ENCODE data around the gene BBS9. TPM values are rescaled to one million over a fixed set of nuclear protein-coding genes. Genes with fewer than 3 reads are reported as not detected.

Gene BBS9
- total and polyA plus RNA-seq, 2 donors from 2014 or later = 9.0 to 23.4 TPM

DNA sequence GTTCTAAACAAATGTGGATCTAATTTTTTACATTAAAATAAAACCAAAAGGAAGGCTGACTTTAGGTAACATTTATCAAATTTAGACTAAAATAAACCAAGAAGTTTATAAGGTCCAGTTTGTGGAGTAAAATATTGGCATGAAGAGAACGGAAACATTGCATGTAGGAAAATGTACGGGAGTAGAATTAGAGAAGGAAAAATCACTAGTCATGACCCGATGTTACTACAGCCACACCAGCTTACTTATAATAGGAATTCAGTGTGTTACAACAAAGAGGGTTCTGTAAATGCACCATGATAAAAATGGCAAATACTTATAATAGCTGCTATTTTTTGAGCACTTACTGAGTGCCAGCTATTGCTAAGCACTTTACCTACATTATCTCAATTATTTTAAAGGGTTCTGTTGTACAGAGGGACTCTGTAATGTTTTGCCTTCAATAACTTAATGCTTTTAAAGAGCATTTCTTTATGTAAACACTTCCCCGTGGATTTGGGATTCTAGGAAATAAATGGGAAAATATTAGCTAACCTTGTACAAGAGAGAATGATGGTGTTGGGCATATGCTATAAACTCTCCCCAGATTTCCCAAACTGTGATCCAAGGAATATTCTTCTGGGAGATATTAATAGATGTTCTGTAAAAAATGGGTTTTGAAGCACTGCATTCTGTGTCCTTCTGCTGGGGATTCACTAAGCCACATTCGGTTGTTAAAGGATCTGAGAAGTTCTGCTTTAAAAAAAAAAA is 296.7 kb downstream of the BBS9 start:
- no peaks in the 10 kb centered on the region for H3K36me3 ChIP-seq (ENCODE audit: control insufficient read depth in 2 of 3, insufficient read depth in 3 of 3, low read length in 3 of 3)
- H3K27ac ChIP-seq (ENCODE audit: low read depth in 2 of 2, low read length in 2 of 2) = no peak overlapping the region
- no peaks in the 10 kb centered on the region for H3K9me3 ChIP-seq (ENCODE audit: control insufficient read depth in 2 of 3, insufficient read depth in 1 of 3, low read length in 3 of 3)
- no peak for FAIRE-seq
- H3K4me1 ChIP-seq (ENCODE audit: control insufficient read depth in 2 of 3, insufficient read depth in 2 of 3, low read depth in 1 of 3, low read length in 3 of 3) = no peaks in the 10 kb centered on the region
- TF ChIP-seq, protein P1, sequence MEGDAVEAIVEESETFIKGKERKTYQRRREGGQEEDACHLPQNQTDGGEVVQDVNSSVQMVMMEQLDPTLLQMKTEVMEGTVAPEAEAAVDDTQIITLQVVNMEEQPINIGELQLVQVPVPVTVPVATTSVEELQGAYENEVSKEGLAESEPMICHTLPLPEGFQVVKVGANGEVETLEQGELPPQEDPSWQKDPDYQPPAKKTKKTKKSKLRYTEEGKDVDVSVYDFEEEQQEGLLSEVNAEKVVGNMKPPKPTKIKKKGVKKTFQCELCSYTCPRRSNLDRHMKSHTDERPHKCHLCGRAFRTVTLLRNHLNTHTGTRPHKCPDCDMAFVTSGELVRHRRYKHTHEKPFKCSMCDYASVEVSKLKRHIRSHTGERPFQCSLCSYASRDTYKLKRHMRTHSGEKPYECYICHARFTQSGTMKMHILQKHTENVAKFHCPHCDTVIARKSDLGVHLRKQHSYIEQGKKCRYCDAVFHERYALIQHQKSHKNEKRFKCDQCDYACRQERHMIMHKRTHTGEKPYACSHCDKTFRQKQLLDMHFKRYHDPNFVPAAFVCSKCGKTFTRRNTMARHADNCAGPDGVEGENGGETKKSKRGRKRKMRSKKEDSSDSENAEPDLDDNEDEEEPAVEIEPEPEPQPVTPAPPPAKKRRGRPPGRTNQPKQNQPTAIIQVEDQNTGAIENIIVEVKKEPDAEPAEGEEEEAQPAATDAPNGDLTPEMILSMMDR (IDR thresholded peaks at IDR 0.05; ENCODE audit: borderline replicate concordance, extremely low read depth, insufficient read depth) = no peak
- H3K4me3 ChIP-seq (ENCODE audit: low read length in 3 of 3) = no peak overlapping the region
- no peak for DNase-seq
- intact Hi-C loops (cut with DNase I) = no loop called here
- no peaks in the 10 kb centered on the region for H3K27me3 ChIP-seq (ENCODE audit: control insufficient read depth, insufficient read depth, low read length)
- no peak overlapping the region for H3K9ac ChIP-seq (ENCODE audit: low read length in 3 of 3)

DNA sequence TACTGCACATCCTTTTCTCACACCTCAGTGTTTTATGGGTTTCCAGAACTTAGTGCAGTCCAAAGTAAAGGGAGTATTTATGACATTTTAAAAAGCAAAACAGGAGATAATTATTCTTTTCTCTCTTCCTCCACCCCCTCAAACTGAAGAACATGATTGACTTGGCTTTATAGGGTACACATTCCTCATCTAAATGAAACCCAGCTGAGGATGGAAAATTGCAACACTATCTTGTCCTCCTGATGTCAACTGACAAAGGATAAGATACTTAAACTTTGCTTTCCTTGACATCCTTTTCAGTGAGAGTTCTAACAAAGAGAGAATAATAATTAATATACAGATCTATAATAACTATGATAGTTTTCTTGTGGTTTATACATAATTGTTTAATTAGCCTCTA is 299.1 kb downstream of the BBS9 start:
- no peak overlapping the region for H3K9ac ChIP-seq (ENCODE audit: low read length in 3 of 3)
- FAIRE-seq (no peak), DNase-seq (no peak)
- intact Hi-C loops (cut with DNase I) = no loop called here
- no peaks in the 10 kb centered on the region for H3K9me3 ChIP-seq (ENCODE audit: control insufficient read depth in 2 of 3, insufficient read depth in 1 of 3, low read length in 3 of 3)
- TF ChIP-seq, protein P1 (IDR thresholded peaks at IDR 0.05; ENCODE audit: borderline replicate concordance, extremely low read depth, insufficient read depth) = no peak
- H3K27ac ChIP-seq (ENCODE audit: low read depth in 2 of 2, low read length in 2 of 2) = no peak overlapping the region
- H3K4me3 ChIP-seq (ENCODE audit: low read length in 3 of 3) = no peak overlapping the region
- H3K4me1 ChIP-seq (ENCODE audit: control insufficient read depth in 2 of 3, insufficient read depth in 2 of 3, low read depth in 1 of 3, low read length in 3 of 3) = no peaks in the 10 kb centered on the region
- no peaks in the 10 kb centered on the region for H3K36me3 ChIP-seq (ENCODE audit: control insufficient read depth in 2 of 3, insufficient read depth in 3 of 3, low read length in 3 of 3)
- H3K27me3 ChIP-seq (ENCODE audit: control insufficient read depth, insufficient read depth, low read length) = no peaks in the 10 kb centered on the region

- Histone ChIP-seq H3K9ac (ENCODE audit: low read length in 3 of 3) (no peak overlapping the region), H3K4me3 (ENCODE audit: low read length in 3 of 3) (no peak overlapping the region), H3K9me3 (ENCODE audit: control insufficient read depth in 2 of 3, insufficient read depth in 1 of 3, low read length in 3 of 3) (no peaks in the 10 kb centered on the region), H3K4me1 (ENCODE audit: control insufficient read depth in 2 of 3, insufficient read depth in 2 of 3, low read depth in 1 of 3, low read length in 3 of 3) (no peaks in the 10 kb centered on the region), H3K27me3 (ENCODE audit: control insufficient read depth, insufficient read depth, low read length) (no peaks in the 10 kb centered on the region), H3K36me3 (ENCODE audit: control insufficient read depth in 2 of 3, insufficient read depth in 3 of 3, low read length in 3 of 3) (no peaks in the 10 kb centered on the region), H3K27ac (ENCODE audit: low read depth in 2 of 2, low read length in 2 of 2) (no peak overlapping the region)
- no peak for DNase-seq
- TF ChIP-seq, protein P1 (IDR thresholded peaks at IDR 0.05; ENCODE audit: borderline replicate concordance, extremely low read depth, insufficient read depth) = no peak
- FAIRE-seq = no peak
- intact Hi-C loops (cut with DNase I) = no loop called here
Measured at GRCh38 chr7:33431543-33431942, 302.2 kb downstream of the BBS9 start.

All from kidney (tissue), 14 donors.